Peyer's patch (tissue), 4 donors: Measurements from ENCODE around the gene LIF. TPM values are rescaled to one million over a fixed set of nuclear protein-coding genes. Genes with fewer than 3 reads are reported as not detected.

Experiments used
- DNase-seq, 3 donors: peaks; one replicate each; pipeline ENCODE4 v3.0.0-alpha.2; 2017 to 2019
- H3K27ac ChIP-seq, 4 donors: fragments of 200-600 bp; sonication (generic); one replicate each; pipeline ENCODE4 v1.5.1; 2016 to 2019
- H3K27me3 ChIP-seq, 2 donors: fragments of 200-600 bp; sonication (generic); one replicate each; pipeline ENCODE4 v1.5.1; 2019
- H3K36me3 ChIP-seq, 3 donors: fragments of 200-600 bp; sonication (generic); one replicate each; pipeline ENCODE4 v1.5.1; 2016 to 2019
- H3K4me1 ChIP-seq, 4 donors: fragments of 200-600 bp; sonication (generic); one replicate each; pipeline ENCODE4 v1.5.1; 2016 to 2019
- H3K4me3 ChIP-seq, 4 donors: fragments of 200-600 bp; sonication (generic); 1 replicate in 3 of 4; 2 replicates in 1 of 4; pipeline ENCODE4 v1.5.1; 2016 to 2019; ENCODE audit warnings: mild to moderate bottlenecking in 1 of 4
- H3K9me3 ChIP-seq, 4 donors: fragments of 200-600 bp; sonication (generic); one replicate each; pipeline ENCODE4 v1.5.1; 2016 to 2019; ENCODE audit warnings: mild to moderate bottlenecking in 1 of 4
- POLR2A ChIP-seq, 2 donors: fragments of 450-650 bp; IDR thresholded peaks; one replicate each; pipeline ENCODE4 v1.5.1; 2017; ENCODE audit warnings: antibody characterized with exemption in 2 of 2, mild to moderate bottlenecking in 2 of 2, moderate library complexity in 2 of 2
- total RNA-seq, 4 donors: library from RNA; depleted of rRNA; stranded (reverse); fragments of >200 nt; gene quantifications; one replicate each; pipeline ENCODE4 v1.1.0, GENCODE V29; 2016
- TF ChIP-seq, protein P1 (sequence below), 6 experiments: fragments of 450-650 bp in 4 of 6; fragments of 200-600 bp in 2 of 6; sonication (generic) in 1 of 6; IDR thresholded peaks; one replicate each; pipeline ENCODE4 v1.5.1; 2017 to 2019; ENCODE audit warnings: antibody characterized with exemption in 6 of 6, mild to moderate bottlenecking in 3 of 6, moderate library complexity in 1 of 6

The LIF gene
- total RNA-seq, 4 donors from 2014 or later: 7.4 to 19.3 (median 10.6) TPM

DNA sequence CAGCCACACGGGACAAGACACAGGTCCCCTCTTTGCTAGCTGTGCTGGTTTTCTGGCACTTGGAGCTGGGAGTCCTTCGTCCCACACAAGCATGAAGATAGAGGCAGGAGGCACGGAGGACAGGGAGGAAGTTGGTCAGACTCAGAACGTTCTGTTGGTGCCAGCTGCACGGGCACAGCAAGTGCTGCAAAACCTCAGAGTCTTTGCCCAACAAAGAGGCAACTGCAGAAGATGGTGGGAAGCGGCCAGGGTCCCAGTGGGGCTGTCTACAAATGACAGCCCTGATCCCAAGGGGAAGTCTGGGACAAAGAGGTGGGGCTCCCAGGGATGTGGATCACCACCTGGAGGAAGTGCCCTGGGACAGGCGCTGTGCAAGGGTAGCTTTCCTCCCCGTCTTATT, 29.5 kb upstream of the LIF start:
- no peak for TF ChIP-seq POLR2A (IDR thresholded peaks at IDR 0.05)
- TF ChIP-seq, protein P1, sequence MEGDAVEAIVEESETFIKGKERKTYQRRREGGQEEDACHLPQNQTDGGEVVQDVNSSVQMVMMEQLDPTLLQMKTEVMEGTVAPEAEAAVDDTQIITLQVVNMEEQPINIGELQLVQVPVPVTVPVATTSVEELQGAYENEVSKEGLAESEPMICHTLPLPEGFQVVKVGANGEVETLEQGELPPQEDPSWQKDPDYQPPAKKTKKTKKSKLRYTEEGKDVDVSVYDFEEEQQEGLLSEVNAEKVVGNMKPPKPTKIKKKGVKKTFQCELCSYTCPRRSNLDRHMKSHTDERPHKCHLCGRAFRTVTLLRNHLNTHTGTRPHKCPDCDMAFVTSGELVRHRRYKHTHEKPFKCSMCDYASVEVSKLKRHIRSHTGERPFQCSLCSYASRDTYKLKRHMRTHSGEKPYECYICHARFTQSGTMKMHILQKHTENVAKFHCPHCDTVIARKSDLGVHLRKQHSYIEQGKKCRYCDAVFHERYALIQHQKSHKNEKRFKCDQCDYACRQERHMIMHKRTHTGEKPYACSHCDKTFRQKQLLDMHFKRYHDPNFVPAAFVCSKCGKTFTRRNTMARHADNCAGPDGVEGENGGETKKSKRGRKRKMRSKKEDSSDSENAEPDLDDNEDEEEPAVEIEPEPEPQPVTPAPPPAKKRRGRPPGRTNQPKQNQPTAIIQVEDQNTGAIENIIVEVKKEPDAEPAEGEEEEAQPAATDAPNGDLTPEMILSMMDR (IDR thresholded peaks at IDR 0.05): no peak
- DNase-seq: no peak
- Histone ChIP-seq H3K27me3 (no peaks in the 10 kb centered on the region), H3K9me3 (no peaks in the 10 kb centered on the region), H3K4me1 (peaks cover 0 to 20% (median 2%) of the 10 kb centered on the region in 4 donors), H3K27ac (no peak overlapping the region), H3K4me3 (no peak overlapping the region), H3K36me3 (no peaks in the 10 kb centered on the region)

DNA sequence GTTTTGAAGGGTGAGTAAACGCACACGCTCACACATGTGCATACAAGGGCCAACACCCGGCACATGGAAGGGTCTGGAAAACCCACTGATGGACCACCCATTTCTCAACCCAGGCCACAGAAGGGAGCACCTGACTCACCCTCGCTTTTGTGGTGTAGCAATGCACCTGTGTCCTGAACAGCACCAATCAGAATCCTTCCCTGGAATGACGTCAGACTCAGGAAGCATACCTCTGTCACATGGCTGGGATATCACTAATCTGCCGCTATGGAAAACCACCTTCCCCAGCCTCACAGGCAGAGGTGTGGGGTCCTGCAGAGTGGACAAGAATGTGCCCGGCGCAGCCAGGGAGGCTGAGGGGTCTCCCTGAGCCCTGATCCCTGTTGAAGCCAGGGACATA, 29.1 kb upstream of the LIF start:
- no peaks in the 10 kb centered on the region for H3K27me3 ChIP-seq
- no peaks in the 10 kb centered on the region for H3K36me3 ChIP-seq
- H3K9me3 ChIP-seq: no peaks in the 10 kb centered on the region
- no peak for DNase-seq
- no peak overlapping the region for H3K27ac ChIP-seq
- peaks cover 0 to 20% (median 2%) of the 10 kb centered on the region in 4 donors for H3K4me1 ChIP-seq
- no peak for TF ChIP-seq POLR2A (IDR thresholded peaks at IDR 0.05)
- TF ChIP-seq, protein P1 (IDR thresholded peaks at IDR 0.05): no peak
- no peak overlapping the region for H3K4me3 ChIP-seq

DNA sequence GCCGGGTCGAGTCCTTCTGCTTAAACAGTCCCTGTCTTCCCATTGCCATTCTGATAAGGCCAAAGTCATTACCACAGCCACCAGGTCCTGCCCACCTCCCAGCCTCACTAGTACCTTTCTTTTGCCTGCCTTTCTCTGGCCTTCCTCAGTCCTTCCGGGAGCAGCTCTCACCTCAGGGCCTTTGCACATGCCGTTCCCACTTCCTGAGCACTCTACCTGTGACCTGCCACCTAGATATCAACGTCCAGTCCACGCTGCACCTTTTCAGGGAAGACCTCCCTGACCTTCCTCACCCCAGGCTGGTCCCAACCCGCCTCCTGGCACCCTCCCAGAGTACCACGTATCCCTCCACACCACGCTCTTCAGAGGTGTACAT, 27.9 kb upstream of the LIF start:
- DNase-seq: no peak
- H3K4me1 ChIP-seq: peaks cover 0 to 20% (median 2%) of the 10 kb centered on the region in 4 donors
- H3K36me3 ChIP-seq: no peaks in the 10 kb centered on the region
- H3K9me3 ChIP-seq: no peaks in the 10 kb centered on the region
- TF ChIP-seq, protein P1 (IDR thresholded peaks at IDR 0.05): no peak
- TF ChIP-seq POLR2A (IDR thresholded peaks at IDR 0.05): no peak
- no peaks in the 10 kb centered on the region for H3K27me3 ChIP-seq
- no peak overlapping the region for H3K4me3 ChIP-seq
- no peak overlapping the region for H3K27ac ChIP-seq

DNA sequence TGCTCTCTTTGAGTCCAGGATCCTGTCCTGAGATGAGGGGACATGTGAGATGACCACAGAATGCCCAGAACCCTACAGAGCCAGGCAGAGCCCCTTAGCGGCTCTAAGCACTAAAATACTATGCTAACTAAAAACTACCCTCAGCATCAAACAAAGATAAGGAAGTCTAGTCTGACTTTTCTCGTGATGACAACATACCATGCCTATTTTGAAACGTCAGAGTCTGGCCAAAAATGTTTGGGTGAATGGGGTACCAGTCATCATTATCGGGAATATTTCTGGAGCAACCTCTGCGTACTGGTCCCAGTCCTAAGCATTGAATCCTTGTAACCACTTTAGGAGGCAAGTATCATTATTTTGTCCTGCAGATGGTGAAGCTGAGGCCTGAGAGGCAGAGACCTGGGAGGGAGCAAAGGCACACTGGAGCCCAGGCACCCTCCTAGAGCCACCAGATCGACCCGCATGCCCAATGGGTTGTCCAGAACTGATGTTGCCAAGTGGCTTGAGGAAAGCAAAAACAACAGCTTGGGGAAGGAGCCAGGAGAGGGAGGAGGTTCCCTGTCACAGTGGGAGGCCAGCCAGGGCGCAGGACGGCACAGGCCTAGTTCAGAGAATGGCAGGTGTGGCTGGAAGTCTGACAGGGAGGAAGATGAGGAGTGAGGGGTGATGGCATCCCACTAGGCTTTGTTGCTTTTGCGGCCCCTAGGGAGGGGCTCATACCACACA, 27.3 kb upstream of the LIF start:
- no peak for DNase-seq
- Histone ChIP-seq H3K36me3 (no peaks in the 10 kb centered on the region), H3K9me3 (no peaks in the 10 kb centered on the region), H3K27me3 (no peaks in the 10 kb centered on the region), H3K4me3 (no peak overlapping the region), H3K4me1 (peaks cover 0 to 20% (median 2%) of the 10 kb centered on the region in 4 donors), H3K27ac (no peak overlapping the region)
- TF ChIP-seq POLR2A (IDR thresholded peaks at IDR 0.05): no peak
- TF ChIP-seq, protein P1 (IDR thresholded peaks at IDR 0.05): no peak

DNA sequence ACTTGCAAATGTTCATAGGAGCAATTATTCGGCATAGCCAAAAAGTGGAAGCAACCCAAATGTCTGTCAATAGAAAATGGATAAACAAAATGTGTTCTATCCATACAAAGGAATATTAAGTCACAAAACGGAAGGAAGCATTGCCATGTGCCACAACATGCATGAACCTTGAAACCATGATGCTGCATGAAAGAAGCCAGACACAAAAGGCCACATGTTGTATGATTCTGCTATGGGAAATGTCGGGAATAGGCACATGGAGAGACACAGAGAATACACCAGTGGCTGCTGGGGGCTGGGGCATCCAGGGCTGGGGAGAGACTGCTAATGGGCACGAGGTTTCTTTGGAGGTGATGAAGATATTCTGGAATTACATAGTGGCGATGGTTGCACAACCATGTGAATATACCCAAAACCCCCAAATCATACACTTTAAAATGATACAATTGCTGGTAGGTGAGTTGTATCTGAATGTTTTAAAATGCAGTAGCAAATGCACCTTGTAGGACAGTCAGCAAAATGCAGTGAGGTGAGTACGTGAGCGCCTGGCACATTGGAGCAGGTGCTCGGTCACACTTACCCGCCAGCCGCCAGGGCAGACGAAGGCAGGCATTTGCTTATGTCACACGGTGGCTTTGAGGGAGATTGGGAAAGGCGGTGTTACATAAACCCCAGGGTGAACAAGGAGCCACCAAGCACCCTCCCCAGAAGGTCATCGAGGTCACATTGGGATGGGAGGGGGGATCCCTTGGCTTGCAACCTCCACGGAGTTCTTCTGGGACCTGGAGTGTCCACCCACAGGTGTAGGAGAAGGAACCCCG, 26.4 kb upstream of the LIF start:
- Histone ChIP-seq H3K4me3 (no peak overlapping the region), H3K4me1 (peaks cover 0 to 14% (median under 1%) of the 10 kb centered on the region in 4 donors), H3K27me3 (no peaks in the 10 kb centered on the region), H3K36me3 (no peaks in the 10 kb centered on the region), H3K27ac (no peak overlapping the region), H3K9me3 (no peaks in the 10 kb centered on the region)
- DNase-seq: no peak
- no peak for TF ChIP-seq POLR2A (IDR thresholded peaks at IDR 0.05)

DNA sequence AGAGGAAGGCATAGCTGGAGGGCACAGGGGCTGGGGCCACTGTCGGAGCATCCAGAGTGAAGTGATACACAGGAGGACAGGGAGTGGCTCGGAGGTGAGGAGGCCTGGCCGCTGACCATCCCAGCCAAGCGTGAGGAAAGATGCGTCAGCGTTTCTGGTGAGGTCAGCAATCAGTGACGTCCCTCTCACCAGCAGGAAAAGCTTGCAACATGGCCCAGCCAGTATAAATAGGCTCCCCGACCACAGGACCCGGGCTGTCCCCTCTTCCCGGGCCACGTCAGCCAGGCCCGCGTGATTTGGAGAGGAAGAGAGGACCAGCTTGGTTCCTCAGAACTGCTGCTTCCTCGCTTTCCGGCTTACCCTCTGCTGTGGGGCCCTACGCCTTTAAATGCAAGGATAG, 24.3 kb upstream of the LIF start:
- DNase-seq: peak in 1 of 3 donors; percentile 74
- Histone ChIP-seq H3K9me3 (no peaks in the 10 kb centered on the region), H3K4me1 (peaks cover 0 to 7% (median 2%) of the 10 kb centered on the region in 4 donors), H3K27ac (peak overlapping the region in 2 of 4 donors; percentile 22 to 35), H3K27me3 (no peaks in the 10 kb centered on the region), H3K4me3 (no peak overlapping the region), H3K36me3 (no peaks in the 10 kb centered on the region)
- TF ChIP-seq, protein P1 (IDR thresholded peaks at IDR 0.05): no peak
- no peak for TF ChIP-seq POLR2A (IDR thresholded peaks at IDR 0.05)
